ENCODE data around the gene PRKCA.

The PRKCA gene

GRCh38 chr17:66725956-66726355 is 423.5 kb downstream of the PRKCA start:
- no peaks in the 10 kb centered on the region for H3K27me3 ChIP-seq (ENCODE audit: insufficient read depth, poor library complexity, severe bottlenecking)
- DNase-seq (ENCODE audit: low read depth in 1 of 2, low spot score in 1 of 2), result no peak
- no peak overlapping the region for H3K27ac ChIP-seq (replicated peaks)
- no peak overlapping the region for H3K4me3 ChIP-seq (replicated peaks; ENCODE audit: insufficient read depth, low read length)
- no peak for TF ChIP-seq GABPA (IDR thresholded peaks at IDR 0.05; ENCODE audit: low read depth)
- TF ChIP-seq CTCF (IDR thresholded peaks at IDR 0.05; ENCODE audit: insufficient read depth, low read length), result no peak
- TF ChIP-seq REST (IDR thresholded peaks at IDR 0.05; ENCODE audit: insufficient replicate concordance, low read depth), result no peak
- no peak for TF ChIP-seq POLR2AphosphoS5 (IDR thresholded peaks at IDR 0.05; ENCODE audit: low read depth)
- no peak for TF ChIP-seq SPI1 (IDR thresholded peaks at IDR 0.05; ENCODE audit: borderline replicate concordance, low read depth)

- TF ChIP-seq GABPA (IDR thresholded peaks at IDR 0.05; ENCODE audit: low read depth), result no peak
- no peak for TF ChIP-seq CTCF (IDR thresholded peaks at IDR 0.05; ENCODE audit: insufficient read depth, low read length)
- TF ChIP-seq REST (IDR thresholded peaks at IDR 0.05; ENCODE audit: insufficient replicate concordance, low read depth), result no peak
- TF ChIP-seq POLR2AphosphoS5 (IDR thresholded peaks at IDR 0.05; ENCODE audit: low read depth), result no peak
- TF ChIP-seq SPI1 (IDR thresholded peaks at IDR 0.05; ENCODE audit: borderline replicate concordance, low read depth), result no peak
- Histone ChIP-seq H3K27me3 (ENCODE audit: insufficient read depth, poor library complexity, severe bottlenecking) (no peaks in the 10 kb centered on the region), H3K27ac (replicated peaks) (no peak overlapping the region), H3K4me3 (replicated peaks; ENCODE audit: insufficient read depth, low read length) (no peak overlapping the region)
- DNase-seq (ENCODE audit: low read depth in 1 of 2, low spot score in 1 of 2), result no peak
These were observed 424.0 kb downstream of the PRKCA start for GRCh38 chr17:66726371-66726770.

GRCh38 chr17:66726846-66727245 is 424.4 kb downstream of the PRKCA start:
- Histone ChIP-seq H3K4me3 (replicated peaks; ENCODE audit: insufficient read depth, low read length) (no peak overlapping the region), H3K27me3 (ENCODE audit: insufficient read depth, poor library complexity, severe bottlenecking) (no peaks in the 10 kb centered on the region), H3K27ac (replicated peaks) (no peak overlapping the region)
- no peak for TF ChIP-seq CTCF (IDR thresholded peaks at IDR 0.05; ENCODE audit: insufficient read depth, low read length)
- no peak for TF ChIP-seq SPI1 (IDR thresholded peaks at IDR 0.05; ENCODE audit: borderline replicate concordance, low read depth)
- TF ChIP-seq POLR2AphosphoS5 (IDR thresholded peaks at IDR 0.05; ENCODE audit: low read depth), result no peak
- TF ChIP-seq GABPA (IDR thresholded peaks at IDR 0.05; ENCODE audit: low read depth), result no peak
- TF ChIP-seq REST (IDR thresholded peaks at IDR 0.05; ENCODE audit: insufficient replicate concordance, low read depth), result no peak
- DNase-seq (ENCODE audit: low read depth in 1 of 2, low spot score in 1 of 2), result no peak

All from HL-60 (cell line).